IPS-20b (cell line): ENCODE measurements around the gene NT5C1A.
A peak's percentile ranks its signal among the peaks of the same experiment; 100 is the strongest.

Source experiments
- H3K27ac ChIP-seq: one replicate; pipeline ENCODE4 v1.5.1; 2013; ENCODE audit warnings: low read length
- H3K27me3 ChIP-seq: 2 replicates; pipeline ENCODE4 v1.6.1; 2013; ENCODE audit warnings: mild to moderate bottlenecking, low read length, inconsistent platforms; ENCODE audit not compliant: insufficient read depth
- H3K36me3 ChIP-seq: 2 replicates; pipeline ENCODE4 v1.6.1; 2013; ENCODE audit warnings: low read depth, mild to moderate bottlenecking, inconsistent platforms, low read length, moderate library complexity; ENCODE audit not compliant: insufficient read depth
- H3K4me1 ChIP-seq: 2 replicates; pipeline ENCODE4 v1.6.1; 2013; ENCODE audit warnings: mild to moderate bottlenecking, control low read depth, inconsistent platforms, low read length, moderate library complexity; ENCODE audit not compliant: insufficient read depth
- H3K4me3 ChIP-seq: 2 replicates; pipeline ENCODE4 v1.5.1; 2013; ENCODE audit warnings: mild to moderate bottlenecking, low read length, inconsistent platforms
- H3K9ac ChIP-seq: 2 replicates; pipeline ENCODE4 v1.6.1; 2013; ENCODE audit warnings: low read depth, mild to moderate bottlenecking, inconsistent platforms, low read length, moderate library complexity
- H3K9me3 ChIP-seq: 2 replicates; pipeline ENCODE4 v1.6.1; 2013; ENCODE audit warnings: mild to moderate bottlenecking, low read depth, low read length, inconsistent platforms; ENCODE audit not compliant: insufficient read depth

NT5C1A gene

DNA sequence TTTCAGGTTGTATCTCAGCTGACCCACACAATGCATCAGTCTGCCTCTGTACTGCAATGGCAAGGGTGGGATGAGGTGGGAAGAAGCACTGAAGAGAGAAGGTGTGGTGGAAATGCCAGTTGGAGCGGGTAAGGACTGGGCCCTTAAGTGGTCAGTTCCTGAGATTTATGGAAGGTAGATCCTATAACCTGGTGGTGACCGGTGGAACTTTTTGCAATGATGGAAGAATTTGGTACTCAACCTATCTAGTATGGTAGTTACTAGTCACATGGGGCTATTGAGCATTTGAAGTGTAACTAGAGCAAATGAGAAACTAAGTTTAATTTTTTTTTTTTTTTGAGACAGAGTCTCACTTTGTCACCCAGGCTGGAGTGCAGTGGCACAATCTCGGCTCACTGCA lies 27.5 kb upstream of the NT5C1A start:
- Histone ChIP-seq H3K27ac (no peak overlapping the region), H3K4me3 (no peak overlapping the region), H3K9me3 (no peaks in the 10 kb centered on the region), H3K27me3 (peaks cover 100% of the 10 kb centered on the region), H3K36me3 (no peaks in the 10 kb centered on the region), H3K9ac (no peak overlapping the region), H3K4me1 (peaks cover 18% of the 10 kb centered on the region; the same call in 1 of the 2 replicates)

DNA sequence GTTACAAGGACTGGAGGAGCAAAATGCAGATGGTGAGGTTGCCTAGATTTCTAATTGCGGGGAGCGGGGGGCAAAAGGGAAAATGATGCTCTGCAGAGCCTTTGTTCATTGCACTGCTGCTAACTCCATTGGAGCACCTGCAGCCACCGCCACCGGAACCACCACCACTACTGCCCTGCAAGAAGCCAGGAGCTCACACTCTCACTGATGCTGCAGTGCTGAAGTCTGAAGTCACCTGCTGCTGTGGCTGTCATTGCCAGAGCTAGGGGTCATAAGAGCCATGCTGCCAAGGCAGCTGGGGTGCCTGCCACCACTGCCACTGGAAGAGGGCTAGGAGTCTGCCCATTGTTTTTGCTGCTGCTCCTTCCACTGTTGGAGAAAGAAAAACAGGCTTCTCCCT lies 26.7 kb upstream of the NT5C1A start:
- H3K4me3 ChIP-seq, result no peak overlapping the region

DNA sequence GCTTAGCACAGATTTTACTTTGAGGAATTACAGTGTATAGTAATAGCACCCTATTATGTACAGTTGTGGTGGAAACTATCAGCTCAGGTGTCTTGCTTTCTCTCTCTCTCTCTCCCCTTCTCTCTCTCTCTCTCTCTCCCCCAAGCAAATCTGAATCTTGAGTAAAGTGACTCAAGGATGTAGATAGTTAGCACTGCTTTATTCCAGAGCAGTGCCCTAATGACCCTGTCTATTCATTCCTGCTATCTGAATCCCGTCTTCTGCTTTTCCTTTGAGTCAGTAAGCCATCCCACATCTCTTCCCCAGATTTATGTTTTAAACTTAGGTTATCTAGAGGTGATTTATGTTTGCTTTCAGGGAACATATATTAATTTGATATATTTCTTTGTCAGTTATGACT lies 24.5 kb upstream of the NT5C1A start:
- peaks cover 100% of the 10 kb centered on the region for H3K27me3 ChIP-seq
- H3K36me3 ChIP-seq, result no peaks in the 10 kb centered on the region
- H3K9me3 ChIP-seq, result no peaks in the 10 kb centered on the region
- H3K4me3 ChIP-seq, result no peak overlapping the region
- no peak overlapping the region for H3K27ac ChIP-seq
- H3K9ac ChIP-seq, result no peak overlapping the region
- peaks cover 16% of the 10 kb centered on the region; the same call in 1 of the 2 replicates for H3K4me1 ChIP-seq

More for the DNA sequence above, 26.7 kb upstream of the NT5C1A start:
- H3K27me3 ChIP-seq, result peaks cover 100% of the 10 kb centered on the region
- H3K9me3 ChIP-seq, result no peaks in the 10 kb centered on the region
- H3K9ac ChIP-seq, result no peak overlapping the region
- H3K27ac ChIP-seq, result no peak overlapping the region
- H3K4me1 ChIP-seq, result peaks cover 19% of the 10 kb centered on the region; the same call in 1 of the 2 replicates
- no peaks in the 10 kb centered on the region for H3K36me3 ChIP-seq

DNA sequence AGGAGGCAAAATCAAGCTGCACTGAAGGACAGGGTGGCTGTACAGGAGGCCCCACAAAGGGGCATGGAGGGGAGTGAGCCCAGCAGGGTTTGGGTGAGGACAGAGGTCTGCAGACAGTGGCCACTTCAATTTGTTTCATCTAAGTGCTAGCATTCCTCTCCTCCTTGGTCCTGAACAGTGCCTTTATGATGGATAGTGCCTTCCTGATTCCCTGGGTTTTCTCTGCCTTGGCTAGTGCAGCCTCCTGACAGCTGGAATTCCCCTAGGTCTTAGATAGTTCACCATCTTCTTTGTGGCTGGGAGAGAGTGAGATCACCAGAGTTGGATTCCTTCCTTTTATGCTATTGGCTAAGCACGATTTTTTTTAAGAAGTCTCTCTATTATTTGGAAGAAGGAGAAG lies 23.1 kb upstream of the NT5C1A start:
- Histone ChIP-seq H3K36me3 (no peaks in the 10 kb centered on the region), H3K4me3 (no peak overlapping the region), H3K27me3 (peaks cover 100% of the 10 kb centered on the region), H3K9ac (no peak overlapping the region), H3K27ac (no peak overlapping the region), H3K9me3 (no peaks in the 10 kb centered on the region), H3K4me1 (peaks cover 8% of the 10 kb centered on the region; the same call in 1 of the 2 replicates)

DNA sequence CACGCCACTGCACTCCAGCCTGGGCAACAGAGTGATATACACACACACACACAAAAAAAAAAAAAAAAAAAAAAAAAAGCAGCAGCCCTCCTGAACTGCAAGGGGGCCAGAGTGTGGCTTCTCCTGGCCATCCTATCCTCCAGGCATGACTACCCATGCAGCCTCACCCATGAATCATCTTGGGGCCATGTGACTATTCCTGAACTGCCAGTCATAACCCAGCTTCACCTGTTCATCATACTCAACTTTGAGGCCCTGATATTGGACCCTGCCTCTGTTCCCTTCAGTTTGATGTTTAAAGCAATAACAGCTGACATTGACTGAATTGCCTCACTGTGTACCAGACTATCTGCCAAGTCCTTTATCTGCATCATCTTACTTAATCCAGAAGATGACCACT lies 22.1 kb upstream of the NT5C1A start:
- peaks cover 100% of the 10 kb centered on the region for H3K27me3 ChIP-seq
- no peak overlapping the region for H3K27ac ChIP-seq

DNA sequence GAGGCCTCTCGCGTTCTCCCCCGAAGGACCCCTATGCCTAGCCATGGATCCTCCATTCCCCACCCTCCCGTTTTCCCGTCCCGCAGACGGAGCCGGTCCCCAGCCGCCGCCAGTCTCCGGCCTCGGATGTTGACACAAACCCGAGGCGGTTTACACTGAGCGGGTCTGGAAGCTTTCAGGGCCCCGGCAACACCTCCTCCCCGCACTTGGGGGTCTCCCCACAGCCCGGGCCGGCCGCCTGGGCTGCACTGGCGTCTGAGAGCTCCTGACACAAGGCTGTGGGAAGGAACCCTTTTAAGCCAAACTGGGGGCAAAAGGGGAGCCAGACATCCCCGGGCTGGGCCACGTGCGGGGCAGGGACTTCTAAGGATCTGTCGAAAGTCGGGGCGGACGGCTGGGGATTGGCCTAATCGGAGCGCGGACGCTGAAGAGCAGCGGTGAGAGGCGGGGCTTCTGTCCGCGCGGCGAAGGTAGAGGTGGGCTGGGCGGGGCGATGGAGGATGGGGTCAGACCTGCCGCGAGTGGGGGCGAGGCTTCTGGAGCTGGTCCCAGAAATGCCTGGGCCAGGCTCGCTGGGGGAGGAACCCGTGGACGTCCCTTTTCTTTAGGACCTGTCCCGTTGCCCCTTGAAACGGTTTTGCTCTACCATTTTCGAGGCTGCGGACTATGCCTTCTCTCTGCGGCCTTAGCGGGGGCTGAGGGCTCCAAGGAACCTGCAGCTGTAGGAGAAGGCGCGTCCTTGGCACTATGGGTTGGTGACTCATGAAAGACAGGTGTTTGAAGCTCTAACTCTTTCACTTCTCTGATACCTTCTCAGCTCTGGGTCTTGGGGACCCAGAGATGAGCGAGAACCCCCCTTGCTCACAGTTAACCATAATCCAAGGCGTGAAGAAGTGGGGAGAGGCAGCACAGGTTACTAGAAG lies 20.5 kb upstream of the NT5C1A start:
- H3K36me3 ChIP-seq, result no peaks in the 10 kb centered on the region
- no peak overlapping the region for H3K27ac ChIP-seq
- peaks cover 100% of the 10 kb centered on the region for H3K27me3 ChIP-seq
- peaks cover 8% of the 10 kb centered on the region; the same call in 1 of the 2 replicates for H3K4me1 ChIP-seq
- H3K4me3 ChIP-seq, result peak overlapping the region; percentile 56; the same call in 1 of the 2 replicates
- no peak overlapping the region for H3K9ac ChIP-seq
- H3K9me3 ChIP-seq, result no peaks in the 10 kb centered on the region

More for the DNA sequence above, 22.1 kb upstream of the NT5C1A start:
- Histone ChIP-seq H3K36me3 (no peaks in the 10 kb centered on the region), H3K9me3 (no peaks in the 10 kb centered on the region), H3K4me3 (no peak overlapping the region), H3K9ac (no peak overlapping the region), H3K4me1 (peaks cover 8% of the 10 kb centered on the region; the same call in 1 of the 2 replicates)

DNA sequence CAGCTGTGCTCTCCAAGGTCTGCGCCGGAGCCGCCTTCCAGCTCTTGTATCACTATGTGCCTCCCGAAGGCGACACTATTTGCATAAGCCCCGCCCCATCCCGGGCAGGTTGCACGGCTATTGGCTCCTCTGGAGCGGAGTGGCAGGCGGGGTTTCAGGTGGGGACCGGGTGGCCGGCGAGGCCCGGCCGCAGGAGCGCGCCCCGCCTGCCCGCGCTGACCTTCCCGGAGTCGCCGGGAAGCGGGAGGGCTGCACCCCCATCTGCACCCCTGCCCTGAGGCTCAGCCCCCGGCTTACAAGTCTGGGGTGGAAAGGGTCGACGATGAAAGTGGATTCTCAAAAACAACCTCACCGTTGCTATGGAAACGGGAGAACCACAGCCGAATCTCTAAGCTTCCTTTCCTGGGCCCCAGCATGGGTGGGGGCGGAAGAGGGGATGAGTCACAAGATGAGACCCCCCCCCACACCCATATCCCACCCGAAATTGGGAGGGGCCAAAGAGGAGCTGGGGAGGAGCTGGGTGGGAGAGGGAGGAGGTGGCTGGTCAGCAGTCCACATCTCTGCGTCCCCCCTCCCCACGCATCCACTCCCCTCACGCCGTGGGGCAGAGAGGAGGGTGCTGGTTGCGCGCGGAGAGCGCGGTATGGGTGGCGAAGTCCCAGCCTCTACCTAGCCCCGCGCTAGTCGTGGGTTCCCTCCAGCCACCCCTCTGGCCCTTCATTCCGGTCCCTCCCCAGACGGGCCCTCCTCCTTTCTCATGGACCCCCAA lies 19.7 kb upstream of the NT5C1A start, which contains the start of gene HPCAL4:
Gene HPCAL4 (minus strand): TSS at position 51 of the 769 bp plus-strand sequence. CDS start 6,830 bp downstream, outside the sequence.
- H3K4me3 ChIP-seq, result peak within 1 kb of the TSS; percentile 56; the same call in 1 of the 2 replicates
- peaks cover 100% of the 10 kb centered on the region for H3K27me3 ChIP-seq
- H3K27ac ChIP-seq, result no peak within 1 kb of the TSS
- H3K9me3 ChIP-seq, result no peaks in the 10 kb centered on the region
- H3K36me3 ChIP-seq, result no peaks in the 10 kb centered on the region
- H3K9ac ChIP-seq, result no peak within 1 kb of the TSS
- H3K4me1 ChIP-seq, result peaks cover 8% of the 10 kb centered on the region; the same call in 1 of the 2 replicates

DNA sequence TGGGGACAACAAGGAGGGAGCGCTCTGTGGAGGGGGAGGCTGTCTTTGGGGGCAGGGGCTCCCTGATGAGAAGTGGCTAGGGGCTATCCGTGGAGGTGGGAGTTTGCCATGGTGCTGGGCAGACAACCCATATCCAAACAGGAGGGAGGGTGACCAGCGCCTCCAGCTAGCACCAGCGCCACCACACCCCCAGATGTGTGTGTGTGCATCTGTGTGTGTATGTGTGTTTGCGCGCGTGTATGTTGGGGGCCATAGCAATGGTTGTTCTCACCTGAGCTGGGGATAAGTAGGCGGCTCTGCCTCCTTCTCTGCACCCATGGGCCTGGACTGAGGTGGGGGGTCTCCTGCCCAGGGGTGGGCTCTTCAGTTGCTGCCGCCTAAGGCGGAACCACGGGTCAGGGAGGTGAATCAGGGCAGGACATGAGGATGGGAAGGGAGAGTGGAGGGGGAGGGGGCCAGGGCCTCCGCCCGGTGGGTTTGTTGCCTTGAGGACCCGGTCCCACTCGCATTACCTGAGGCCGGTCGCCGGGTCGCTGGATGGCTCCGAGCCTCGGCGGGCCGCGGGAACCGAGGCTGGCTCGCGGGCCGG lies 19.0 kb upstream of the NT5C1A start:
- no peak overlapping the region for H3K27ac ChIP-seq
- no peak overlapping the region for H3K9ac ChIP-seq
- peaks cover 100% of the 10 kb centered on the region for H3K27me3 ChIP-seq
- H3K4me1 ChIP-seq, result peaks cover 8% of the 10 kb centered on the region; the same call in 1 of the 2 replicates
- no peaks in the 10 kb centered on the region for H3K36me3 ChIP-seq
- H3K4me3 ChIP-seq, result peak overlapping the region; percentile 56; the same call in 1 of the 2 replicates
- no peaks in the 10 kb centered on the region for H3K9me3 ChIP-seq

DNA sequence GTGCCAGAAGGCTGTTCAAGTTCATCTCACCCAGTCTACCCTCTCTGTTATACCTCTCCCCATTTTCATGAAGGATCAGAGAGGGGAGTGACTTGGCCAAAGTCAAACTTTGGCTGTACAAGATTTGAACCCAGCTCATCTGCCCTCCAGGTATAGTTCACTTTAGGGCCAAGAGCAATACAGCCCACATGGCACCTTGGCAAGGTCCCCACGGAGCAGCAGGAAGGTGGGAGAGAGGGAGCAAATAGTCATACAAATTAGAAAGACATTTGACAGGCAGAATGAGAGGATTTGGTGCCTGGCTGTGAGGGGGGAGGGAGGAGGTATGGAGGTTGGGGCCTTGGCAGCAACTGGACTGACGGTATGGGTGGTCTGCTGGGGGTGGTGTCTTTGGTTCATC lies 18.3 kb upstream of the NT5C1A start:
- peaks cover 8% of the 10 kb centered on the region; the same call in 1 of the 2 replicates for H3K4me1 ChIP-seq
- no peak overlapping the region for H3K27ac ChIP-seq
- H3K9me3 ChIP-seq, result no peaks in the 10 kb centered on the region
- H3K9ac ChIP-seq, result no peak overlapping the region
- peaks cover 98% of the 10 kb centered on the region for H3K27me3 ChIP-seq
- no peaks in the 10 kb centered on the region for H3K36me3 ChIP-seq
- no peak overlapping the region for H3K4me3 ChIP-seq

DNA sequence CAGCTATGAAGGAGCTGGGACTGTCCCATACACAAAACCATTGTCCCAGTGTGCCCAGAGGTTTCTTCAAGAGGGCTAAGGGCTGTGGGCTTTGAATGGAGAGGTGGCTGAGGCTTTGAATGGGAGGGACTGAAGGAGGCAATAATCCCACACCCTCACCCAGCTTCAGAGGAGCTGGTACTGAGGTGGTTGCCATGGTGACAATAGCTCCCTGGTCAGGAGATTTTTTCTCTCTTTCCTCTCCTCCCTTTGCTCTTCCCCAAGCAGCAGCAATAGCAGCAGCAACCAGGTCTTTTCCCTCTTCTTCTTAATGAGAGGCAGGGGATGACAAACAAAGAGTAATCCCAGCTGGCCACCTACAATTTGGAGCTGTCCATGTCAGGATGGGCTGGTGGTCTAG lies 17.7 kb upstream of the NT5C1A start:
- Histone ChIP-seq H3K36me3 (no peaks in the 10 kb centered on the region), H3K27me3 (peaks cover 98% of the 10 kb centered on the region), H3K4me1 (peaks cover 3% of the 10 kb centered on the region; the same call in 1 of the 2 replicates), H3K9ac (no peak overlapping the region), H3K27ac (no peak overlapping the region), H3K4me3 (no peak overlapping the region), H3K9me3 (no peaks in the 10 kb centered on the region)

DNA sequence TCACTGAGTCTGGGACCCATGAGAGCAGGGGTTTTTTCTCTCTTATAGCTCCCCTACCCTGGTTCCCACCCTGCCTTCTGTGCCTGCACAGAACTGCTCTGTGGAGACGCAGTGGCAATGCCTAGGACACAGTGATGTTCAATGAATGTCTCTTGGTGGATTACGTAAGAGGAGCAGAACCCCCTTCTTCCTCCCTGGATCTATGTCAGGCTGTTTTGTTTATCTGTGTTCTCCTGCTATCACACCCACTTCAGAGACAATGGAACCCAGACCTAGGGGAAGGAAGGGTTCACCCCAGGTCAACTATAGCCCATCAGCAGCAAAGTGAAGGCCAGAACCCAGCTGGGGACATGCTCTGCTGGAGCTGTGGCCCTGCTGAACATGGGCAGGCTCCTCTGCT lies 17.3 kb upstream of the NT5C1A start:
- no peak overlapping the region for H3K9ac ChIP-seq
- no peaks in the 10 kb centered on the region; the same call in 1 of the 2 replicates for H3K4me1 ChIP-seq
- no peaks in the 10 kb centered on the region for H3K36me3 ChIP-seq
- no peaks in the 10 kb centered on the region for H3K9me3 ChIP-seq
- no peak overlapping the region for H3K27ac ChIP-seq
- peaks cover 98% of the 10 kb centered on the region for H3K27me3 ChIP-seq
- no peak overlapping the region for H3K4me3 ChIP-seq
